ENCODE results near the gene SERTAD1.

DNA sequence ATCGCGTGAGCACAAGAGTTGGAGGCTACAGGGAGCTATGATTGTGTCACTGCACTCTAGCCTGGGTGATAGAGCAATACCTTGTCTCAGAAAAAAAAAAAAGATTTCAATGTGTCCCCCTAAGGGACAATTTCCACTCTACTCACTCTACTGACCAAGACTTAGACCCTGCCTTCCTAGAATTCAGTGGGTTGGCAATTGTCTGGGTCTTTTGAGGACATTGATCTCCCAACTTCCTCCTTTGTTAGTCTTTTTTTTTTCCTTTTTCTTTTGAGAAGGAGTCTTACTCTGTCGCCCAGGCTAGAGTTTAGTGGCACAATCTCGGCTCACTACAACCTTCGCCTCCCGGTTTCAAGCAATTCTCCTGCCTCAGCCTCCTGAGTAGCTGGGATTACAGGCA lies 43.2 kb upstream of the SERTAD1 start:
- TF ChIP-seq CTCF (IDR thresholded peaks at IDR 0.05; ENCODE audit: insufficient read depth, low read length, poor library complexity, severe bottlenecking), result no peak
- TF ChIP-seq EZH2phosphoT487 (conservative IDR thresholded peaks at IDR 0.05; ENCODE audit: low read length), result no peak

Measured in SU-DHL-6 (cell line).